Endothelial cell (in vitro differentiated cells): ENCODE results near the gene PYROXD2. TPM values are rescaled to one million over a fixed set of nuclear protein-coding genes. Genes with fewer than 3 reads are reported as not detected.

Experiments used
- DNase-seq: peaks from one replicate; pipeline ENCODE4 v3.0.0; 2021; ENCODE audit warnings: low spot score
- H3K27ac Mint-ChIP-seq: one replicate; pipeline ENCODE4 v1.8.0; 2021; ENCODE audit warnings: mixed read lengths, inconsistent platforms; ENCODE audit not compliant: unreplicated experiment
- H3K27me3 Mint-ChIP-seq: one replicate; pipeline ENCODE4 v1.8.0; 2021; ENCODE audit warnings: mild to moderate bottlenecking, moderate library complexity, mixed read lengths, inconsistent platforms; ENCODE audit not compliant: unreplicated experiment
- H3K36me3 Mint-ChIP-seq: one replicate; pipeline ENCODE4 v1.8.0; 2021; ENCODE audit warnings: mild to moderate bottlenecking, low read depth, mixed read lengths, inconsistent platforms; ENCODE audit not compliant: unreplicated experiment
- H3K4me1 Mint-ChIP-seq: one replicate; pipeline ENCODE4 v1.8.0; 2021; ENCODE audit warnings: mild to moderate bottlenecking, mixed read lengths, inconsistent platforms; ENCODE audit not compliant: unreplicated experiment
- H3K4me3 Mint-ChIP-seq: one replicate; pipeline ENCODE4 v1.8.0; 2021; ENCODE audit warnings: mild to moderate bottlenecking, mixed read lengths, inconsistent platforms; ENCODE audit not compliant: unreplicated experiment
- H3K9me3 Mint-ChIP-seq: one replicate; pipeline ENCODE4 v1.8.0; 2021; ENCODE audit warnings: mixed read lengths, inconsistent platforms; ENCODE audit not compliant: unreplicated experiment
- total RNA-seq: library from RNA; stranded (reverse); fragmentation: NEBNext Ultra II Directional; extraction: Animal tissue kit (Norgen Biotek cat#: 25700); gene quantifications from one replicate; pipeline ENCODE4 v1.2.1, GENCODE V29; 2021; ENCODE audit not compliant: unreplicated experiment
- TF ChIP-seq, protein P1 (sequence below): fragments of 200-600 bp; sonication (generic); IDR thresholded peaks from one replicate; pipeline ENCODE4 v1.5.0; 2021; ENCODE audit warnings: antibody characterized with exemption; ENCODE audit not compliant: unreplicated experiment

Gene PYROXD2
- total RNA-seq, 1 donor from 2014 or later: 5.8 TPM

DNA sequence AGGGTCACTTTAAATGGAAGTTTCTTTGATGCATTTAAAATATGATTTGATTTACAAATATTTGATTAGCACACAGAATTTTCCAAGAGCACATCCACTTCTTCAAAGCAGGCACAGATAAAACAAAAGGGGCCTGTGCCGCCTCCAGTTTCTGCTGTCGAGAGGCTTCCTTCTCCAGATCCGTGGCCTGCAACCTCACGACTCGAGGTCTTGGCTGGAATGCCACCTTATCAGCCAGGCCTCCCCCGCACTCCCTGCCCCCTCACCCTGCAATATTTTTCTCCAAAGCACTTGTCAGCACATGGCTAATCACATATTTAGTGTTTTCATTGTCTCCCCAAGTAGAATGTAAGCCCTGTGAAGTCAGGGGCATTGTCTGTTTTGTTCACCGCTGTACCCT, 12.5 kb downstream of the PYROXD2 start:
- Mint-ChIP-seq H3K9me3 (no peaks in the 10 kb centered on the region), H3K27ac (no peak overlapping the region), H3K4me3 (no peak overlapping the region), H3K4me1 (no peaks in the 10 kb centered on the region), H3K27me3 (peaks cover 2% of the 10 kb centered on the region), H3K36me3 (peaks cover 3% of the 10 kb centered on the region)
- no peak for DNase-seq
- TF ChIP-seq, protein P1, sequence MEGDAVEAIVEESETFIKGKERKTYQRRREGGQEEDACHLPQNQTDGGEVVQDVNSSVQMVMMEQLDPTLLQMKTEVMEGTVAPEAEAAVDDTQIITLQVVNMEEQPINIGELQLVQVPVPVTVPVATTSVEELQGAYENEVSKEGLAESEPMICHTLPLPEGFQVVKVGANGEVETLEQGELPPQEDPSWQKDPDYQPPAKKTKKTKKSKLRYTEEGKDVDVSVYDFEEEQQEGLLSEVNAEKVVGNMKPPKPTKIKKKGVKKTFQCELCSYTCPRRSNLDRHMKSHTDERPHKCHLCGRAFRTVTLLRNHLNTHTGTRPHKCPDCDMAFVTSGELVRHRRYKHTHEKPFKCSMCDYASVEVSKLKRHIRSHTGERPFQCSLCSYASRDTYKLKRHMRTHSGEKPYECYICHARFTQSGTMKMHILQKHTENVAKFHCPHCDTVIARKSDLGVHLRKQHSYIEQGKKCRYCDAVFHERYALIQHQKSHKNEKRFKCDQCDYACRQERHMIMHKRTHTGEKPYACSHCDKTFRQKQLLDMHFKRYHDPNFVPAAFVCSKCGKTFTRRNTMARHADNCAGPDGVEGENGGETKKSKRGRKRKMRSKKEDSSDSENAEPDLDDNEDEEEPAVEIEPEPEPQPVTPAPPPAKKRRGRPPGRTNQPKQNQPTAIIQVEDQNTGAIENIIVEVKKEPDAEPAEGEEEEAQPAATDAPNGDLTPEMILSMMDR: no peak

DNA sequence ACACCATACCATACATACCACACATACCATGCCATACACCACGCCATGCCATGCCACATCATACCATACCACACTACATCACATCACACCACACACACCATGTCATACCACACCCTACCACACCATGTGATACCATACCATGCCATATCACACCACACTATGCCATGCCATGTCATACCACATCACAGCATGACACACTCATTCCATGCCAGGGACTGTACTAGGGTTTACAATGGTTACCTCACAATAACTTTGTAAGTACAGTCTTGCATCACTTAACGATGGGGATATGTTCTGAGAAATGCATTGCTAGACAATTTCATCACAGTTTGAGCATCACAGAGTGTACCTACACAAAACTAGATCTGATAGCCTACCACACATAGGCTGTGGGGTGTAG, 14.5 kb downstream of the PYROXD2 start:
- Mint-ChIP-seq H3K27ac (no peak overlapping the region), H3K27me3 (peaks cover 4% of the 10 kb centered on the region), H3K36me3 (peaks cover 3% of the 10 kb centered on the region), H3K4me3 (no peak overlapping the region), H3K4me1 (no peaks in the 10 kb centered on the region), H3K9me3 (no peaks in the 10 kb centered on the region)
- TF ChIP-seq, protein P1: no peak
- DNase-seq: no peak

DNA sequence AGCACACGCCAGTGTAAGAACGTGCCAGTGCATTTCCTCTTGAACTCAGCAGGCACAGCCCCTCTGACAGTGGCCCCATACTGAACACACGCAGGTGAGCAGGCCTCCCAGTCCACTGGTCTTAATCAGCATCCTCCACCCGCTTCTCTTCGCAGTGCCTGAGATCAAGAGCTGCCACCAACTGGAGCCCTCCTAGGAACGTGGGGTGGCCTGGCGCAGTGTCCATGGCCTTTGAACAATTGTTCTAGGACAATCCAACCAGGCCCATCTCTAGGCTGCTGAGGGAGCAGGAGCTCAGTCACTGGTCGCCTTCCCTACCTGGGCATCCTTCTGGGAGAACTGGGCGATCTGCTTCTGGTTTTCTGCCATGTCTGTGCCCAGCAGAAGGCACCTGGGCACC, 15.2 kb downstream of the PYROXD2 start:
- peaks cover 3% of the 10 kb centered on the region for H3K36me3 Mint-ChIP-seq
- TF ChIP-seq, protein P1: no peak
- no peaks in the 10 kb centered on the region for H3K9me3 Mint-ChIP-seq
- H3K4me1 Mint-ChIP-seq: no peaks in the 10 kb centered on the region
- no peak for DNase-seq
- H3K27ac Mint-ChIP-seq: no peak overlapping the region
- peaks cover 4% of the 10 kb centered on the region for H3K27me3 Mint-ChIP-seq
- H3K4me3 Mint-ChIP-seq: no peak overlapping the region

DNA sequence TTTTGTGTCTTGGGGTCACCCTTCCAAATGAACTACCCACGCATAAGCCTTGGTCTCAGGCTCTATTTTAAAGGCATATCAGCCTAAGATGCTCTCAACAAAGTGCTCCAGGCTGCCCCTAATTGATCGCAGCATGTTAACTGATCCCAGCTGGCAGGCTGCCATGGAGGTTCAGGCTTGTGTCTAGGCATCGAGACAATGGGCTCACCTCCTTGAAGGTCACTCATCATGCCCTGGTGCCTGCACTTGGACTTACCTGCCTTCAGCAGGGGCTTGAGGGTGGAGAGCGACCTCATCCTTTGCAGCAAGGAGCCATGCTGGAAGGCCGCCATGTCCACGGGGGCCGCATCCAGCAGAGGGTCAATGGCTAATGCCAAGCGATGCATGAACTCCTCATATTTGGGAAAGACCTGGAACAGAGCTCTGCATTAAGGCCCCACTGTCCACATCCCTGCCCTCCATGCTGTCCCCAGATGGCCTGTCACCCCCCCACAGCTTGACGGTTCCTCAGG, 17.8 kb downstream of the PYROXD2 start:
- Mint-ChIP-seq H3K9me3 (no peaks in the 10 kb centered on the region), H3K27me3 (peaks cover 13% of the 10 kb centered on the region), H3K36me3 (no peaks in the 10 kb centered on the region), H3K27ac (no peak overlapping the region), H3K4me1 (peaks cover 3% of the 10 kb centered on the region), H3K4me3 (no peak overlapping the region)
- no peak for DNase-seq
- TF ChIP-seq, protein P1: no peak

DNA sequence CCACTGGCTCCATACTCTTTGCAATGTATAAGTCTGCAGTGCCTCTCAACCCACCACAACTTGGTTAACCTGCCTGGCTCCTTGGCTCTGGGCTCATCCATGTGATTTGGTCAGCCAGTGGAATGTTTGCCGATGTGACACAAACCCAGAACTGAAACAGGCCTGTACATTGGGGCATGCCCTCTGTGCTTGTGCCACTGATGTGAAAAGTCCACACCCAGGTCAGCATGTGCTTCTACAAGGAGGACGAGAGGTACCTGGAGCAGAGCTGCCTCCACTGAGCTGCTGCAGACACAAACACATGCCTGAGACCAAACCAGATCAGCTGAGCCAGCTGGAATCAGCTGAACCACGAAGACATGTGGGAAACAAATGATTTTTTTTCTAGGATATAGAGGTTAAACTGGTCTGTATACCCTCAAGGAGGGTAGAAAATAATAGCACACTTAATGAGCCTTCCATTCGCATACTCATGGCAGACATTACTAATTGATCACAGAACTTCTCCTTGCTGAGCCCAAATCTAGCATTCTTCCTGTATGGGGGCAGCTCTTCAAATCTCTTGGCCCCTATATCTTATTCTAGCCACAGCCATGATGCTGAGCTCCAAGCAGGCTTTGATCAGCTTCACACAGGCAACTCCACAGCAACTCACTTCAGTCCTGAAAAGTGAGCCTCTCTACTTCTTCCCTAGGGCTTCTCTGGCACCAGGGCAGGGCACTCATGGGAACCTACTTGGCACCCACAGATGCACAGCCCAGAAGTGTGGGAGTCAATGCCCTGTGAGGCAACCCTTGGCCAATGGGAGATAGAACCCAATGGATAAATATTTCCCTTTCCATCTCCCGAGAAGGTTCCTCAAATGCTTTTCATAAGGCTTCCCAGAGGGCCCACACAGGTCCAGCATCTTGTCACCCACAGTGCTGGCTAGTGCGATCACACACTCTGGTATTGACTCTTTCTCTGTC, 18.6 kb downstream of the PYROXD2 start:
- H3K4me1 Mint-ChIP-seq: peaks cover 3% of the 10 kb centered on the region
- no peaks in the 10 kb centered on the region for H3K36me3 Mint-ChIP-seq
- TF ChIP-seq, protein P1: no peak
- H3K9me3 Mint-ChIP-seq: no peaks in the 10 kb centered on the region
- no peak for DNase-seq
- H3K27me3 Mint-ChIP-seq: peaks cover 13% of the 10 kb centered on the region
- H3K27ac Mint-ChIP-seq: no peak overlapping the region
- no peak overlapping the region for H3K4me3 Mint-ChIP-seq
